Liver (tissue), 3 donors: ENCODE results near the gene FA2H.

ENCODE experiments used
- SP1 ChIP-seq: IDR thresholded peaks from 2 replicates; pipeline ENCODE4 v1.6.1; 2018; ENCODE audit warnings: antibody characterized with exemption, mild to moderate bottlenecking
- TF ChIP-seq, protein P1 (sequence below): fragments of 150-350 bp; IDR thresholded peaks from 2 replicates; pipeline ENCODE4 v1.5.1; 2017; ENCODE audit warnings: improper control_type of control experiment, low read depth, low read length; ENCODE audit not compliant: missing input control
- TF ChIP-seq, protein P2 (sequence below): IDR thresholded peaks from 2 replicates; pipeline ENCODE4 v1.6.1; 2016; ENCODE audit warnings: antibody characterized with exemption
- TF ChIP-seq, protein P3 (sequence below): IDR thresholded peaks from 2 replicates; pipeline ENCODE4 v1.6.1; 2016; ENCODE audit warnings: antibody characterized with exemption
- TF ChIP-seq, protein P4 (sequence below): IDR thresholded peaks from 2 replicates; pipeline ENCODE4 v1.6.1; 2016; ENCODE audit warnings: antibody characterized with exemption, mild to moderate bottlenecking
- donor health status: healthy.
- donor health status: healthy.

DNA sequence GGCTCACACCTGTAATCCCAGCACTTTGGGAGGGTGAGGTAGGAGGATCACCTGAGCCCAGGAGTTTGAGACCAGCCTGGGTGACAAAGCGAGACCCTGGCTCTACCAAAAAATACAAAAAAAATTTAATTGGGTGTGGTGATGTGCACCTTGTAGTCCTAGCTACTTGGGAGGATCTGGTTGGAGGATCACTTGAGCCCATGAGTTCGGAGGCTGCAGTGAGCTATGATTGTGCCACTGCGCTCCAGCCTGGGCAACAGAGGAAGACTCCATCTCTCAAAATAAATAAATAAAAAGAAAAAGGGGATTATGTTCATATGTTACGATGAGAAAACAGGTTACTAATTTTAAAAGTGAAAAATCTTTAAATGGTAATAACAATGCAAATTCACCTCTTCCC, 75.0 kb downstream of the FA2H start:
- TF ChIP-seq, protein P1, sequence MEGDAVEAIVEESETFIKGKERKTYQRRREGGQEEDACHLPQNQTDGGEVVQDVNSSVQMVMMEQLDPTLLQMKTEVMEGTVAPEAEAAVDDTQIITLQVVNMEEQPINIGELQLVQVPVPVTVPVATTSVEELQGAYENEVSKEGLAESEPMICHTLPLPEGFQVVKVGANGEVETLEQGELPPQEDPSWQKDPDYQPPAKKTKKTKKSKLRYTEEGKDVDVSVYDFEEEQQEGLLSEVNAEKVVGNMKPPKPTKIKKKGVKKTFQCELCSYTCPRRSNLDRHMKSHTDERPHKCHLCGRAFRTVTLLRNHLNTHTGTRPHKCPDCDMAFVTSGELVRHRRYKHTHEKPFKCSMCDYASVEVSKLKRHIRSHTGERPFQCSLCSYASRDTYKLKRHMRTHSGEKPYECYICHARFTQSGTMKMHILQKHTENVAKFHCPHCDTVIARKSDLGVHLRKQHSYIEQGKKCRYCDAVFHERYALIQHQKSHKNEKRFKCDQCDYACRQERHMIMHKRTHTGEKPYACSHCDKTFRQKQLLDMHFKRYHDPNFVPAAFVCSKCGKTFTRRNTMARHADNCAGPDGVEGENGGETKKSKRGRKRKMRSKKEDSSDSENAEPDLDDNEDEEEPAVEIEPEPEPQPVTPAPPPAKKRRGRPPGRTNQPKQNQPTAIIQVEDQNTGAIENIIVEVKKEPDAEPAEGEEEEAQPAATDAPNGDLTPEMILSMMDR: no peak
- TF ChIP-seq, protein P2, sequence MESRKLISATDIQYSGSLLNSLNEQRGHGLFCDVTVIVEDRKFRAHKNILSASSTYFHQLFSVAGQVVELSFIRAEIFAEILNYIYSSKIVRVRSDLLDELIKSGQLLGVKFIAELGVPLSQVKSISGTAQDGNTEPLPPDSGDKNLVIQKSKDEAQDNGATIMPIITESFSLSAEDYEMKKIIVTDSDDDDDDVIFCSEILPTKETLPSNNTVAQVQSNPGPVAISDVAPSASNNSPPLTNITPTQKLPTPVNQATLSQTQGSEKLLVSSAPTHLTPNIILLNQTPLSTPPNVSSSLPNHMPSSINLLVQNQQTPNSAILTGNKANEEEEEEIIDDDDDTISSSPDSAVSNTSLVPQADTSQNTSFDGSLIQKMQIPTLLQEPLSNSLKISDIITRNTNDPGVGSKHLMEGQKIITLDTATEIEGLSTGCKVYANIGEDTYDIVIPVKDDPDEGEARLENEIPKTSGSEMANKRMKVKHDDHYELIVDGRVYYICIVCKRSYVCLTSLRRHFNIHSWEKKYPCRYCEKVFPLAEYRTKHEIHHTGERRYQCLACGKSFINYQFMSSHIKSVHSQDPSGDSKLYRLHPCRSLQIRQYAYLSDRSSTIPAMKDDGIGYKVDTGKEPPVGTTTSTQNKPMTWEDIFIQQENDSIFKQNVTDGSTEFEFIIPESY: no peak
- TF ChIP-seq, protein P3, sequence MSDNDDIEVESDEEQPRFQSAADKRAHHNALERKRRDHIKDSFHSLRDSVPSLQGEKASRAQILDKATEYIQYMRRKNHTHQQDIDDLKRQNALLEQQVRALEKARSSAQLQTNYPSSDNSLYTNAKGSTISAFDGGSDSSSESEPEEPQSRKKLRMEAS: no peak
- TF ChIP-seq, protein P4, sequence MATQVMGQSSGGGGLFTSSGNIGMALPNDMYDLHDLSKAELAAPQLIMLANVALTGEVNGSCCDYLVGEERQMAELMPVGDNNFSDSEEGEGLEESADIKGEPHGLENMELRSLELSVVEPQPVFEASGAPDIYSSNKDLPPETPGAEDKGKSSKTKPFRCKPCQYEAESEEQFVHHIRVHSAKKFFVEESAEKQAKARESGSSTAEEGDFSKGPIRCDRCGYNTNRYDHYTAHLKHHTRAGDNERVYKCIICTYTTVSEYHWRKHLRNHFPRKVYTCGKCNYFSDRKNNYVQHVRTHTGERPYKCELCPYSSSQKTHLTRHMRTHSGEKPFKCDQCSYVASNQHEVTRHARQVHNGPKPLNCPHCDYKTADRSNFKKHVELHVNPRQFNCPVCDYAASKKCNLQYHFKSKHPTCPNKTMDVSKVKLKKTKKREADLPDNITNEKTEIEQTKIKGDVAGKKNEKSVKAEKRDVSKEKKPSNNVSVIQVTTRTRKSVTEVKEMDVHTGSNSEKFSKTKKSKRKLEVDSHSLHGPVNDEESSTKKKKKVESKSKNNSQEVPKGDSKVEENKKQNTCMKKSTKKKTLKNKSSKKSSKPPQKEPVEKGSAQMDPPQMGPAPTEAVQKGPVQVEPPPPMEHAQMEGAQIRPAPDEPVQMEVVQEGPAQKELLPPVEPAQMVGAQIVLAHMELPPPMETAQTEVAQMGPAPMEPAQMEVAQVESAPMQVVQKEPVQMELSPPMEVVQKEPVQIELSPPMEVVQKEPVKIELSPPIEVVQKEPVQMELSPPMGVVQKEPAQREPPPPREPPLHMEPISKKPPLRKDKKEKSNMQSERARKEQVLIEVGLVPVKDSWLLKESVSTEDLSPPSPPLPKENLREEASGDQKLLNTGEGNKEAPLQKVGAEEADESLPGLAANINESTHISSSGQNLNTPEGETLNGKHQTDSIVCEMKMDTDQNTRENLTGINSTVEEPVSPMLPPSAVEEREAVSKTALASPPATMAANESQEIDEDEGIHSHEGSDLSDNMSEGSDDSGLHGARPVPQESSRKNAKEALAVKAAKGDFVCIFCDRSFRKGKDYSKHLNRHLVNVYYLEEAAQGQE: no peak
- no peak for TF ChIP-seq SP1
